IMR-90 (cell line): ENCODE data around the gene GPER1. TPM values are rescaled to one million over a fixed set of nuclear protein-coding genes. Genes with fewer than 3 reads are reported as not detected.
A peak's percentile ranks its signal among the peaks of the same experiment; 100 is the strongest.

Source experiments
- ATAC-seq: fragments of 200-7000 bp; cut with Tn5 transposase; 2 replicates; pipeline ENCODE4 v1.9.1; 2020; ENCODE audit warnings: low read depth, mild to moderate bottlenecking, moderate library complexity
- BruUV-seq: library from RNA; stranded (reverse); fragments of 400-500 nt; replicated peaks from 2 replicates; lab custom pipeline; 2021; lab: Mats Ljungman, UMichigan
- CTCF ChIA-PET: fragments of 300-600 bp; formaldehyde crosslinking; extraction: SDS; loops from one replicate; lab custom pipeline; 2021; ENCODE audit warnings: antibody characterized with exemption; lab: Yijun Ruan, JAX
- POLR2A ChIA-PET: fragments of 300-600 bp; sonication (Branson Sonifier 250); formaldehyde crosslinking; loops from one replicate; lab custom pipeline; 2022; ENCODE audit warnings: antibody characterized with exemption; ENCODE audit not compliant: unreplicated experiment; lab: Charles Lee
- DNase-seq: peaks from one replicate; pipeline ENCODE4 v3.0.0; 2013
- H2AFZ ChIP-seq: replicated peaks from 2 replicates; pipeline ENCODE3; 2013; ENCODE audit warnings: low read length, mild to moderate bottlenecking; ENCODE audit not compliant: poor library complexity
- H2AK5ac ChIP-seq: 2 replicates; pipeline ENCODE4 v1.6.1; 2013; ENCODE audit warnings: low read depth, low read length, inconsistent platforms
- H2AK9ac ChIP-seq: replicated peaks from 2 replicates; pipeline ENCODE3; 2013; ENCODE audit warnings: mild to moderate bottlenecking, low read depth, low read length, moderate library complexity; ENCODE audit not compliant: poor library complexity
- H2BK120ac ChIP-seq: 2 replicates; pipeline ENCODE4 v1.6.1; 2013; ENCODE audit warnings: low read depth, low read length, inconsistent platforms
- H2BK15ac ChIP-seq: 3 replicates; pipeline ENCODE4 v1.6.1; 2013; ENCODE audit warnings: low read depth, low read length, inconsistent platforms
- H2BK20ac ChIP-seq: 2 replicates; pipeline ENCODE4 v1.6.1; 2013; ENCODE audit warnings: low read depth, mild to moderate bottlenecking, inconsistent platforms, low read length, moderate library complexity
- H2BK5ac ChIP-seq: 2 replicates; pipeline ENCODE4 v1.6.1; 2013; ENCODE audit warnings: mild to moderate bottlenecking, low read depth, low read length, inconsistent platforms; ENCODE audit not compliant: poor library complexity, severe bottlenecking
- H3K14ac ChIP-seq: replicated peaks from 2 replicates; pipeline ENCODE4 v1.6.1; 2013; ENCODE audit warnings: low read depth, low read length, inconsistent platforms
- H3K18ac ChIP-seq: 2 replicates; pipeline ENCODE4 v1.6.1; 2013; ENCODE audit warnings: low read depth, low read length, control low read depth
- H3K23ac ChIP-seq: 2 replicates; pipeline ENCODE4 v1.6.1; 2013; ENCODE audit warnings: low read depth, low read length, inconsistent platforms
- H3K27ac ChIP-seq: 2 replicates; pipeline ENCODE4 v1.5.1; 2013; ENCODE audit warnings: mild to moderate bottlenecking, control low read depth, low read length; ENCODE audit not compliant: insufficient read depth
- H3K27me3 ChIP-seq: 2 replicates; pipeline ENCODE4 v1.6.1; 2013; ENCODE audit warnings: low read length; ENCODE audit not compliant: control insufficient read depth, insufficient read depth
- H3K36me3 ChIP-seq: 2 replicates; pipeline ENCODE4 v1.6.1; 2013; ENCODE audit warnings: low read length, mixed read lengths; ENCODE audit not compliant: control insufficient read depth, insufficient read depth
- H3K4ac ChIP-seq: 2 replicates; pipeline ENCODE4 v1.6.1; 2013; ENCODE audit warnings: low read depth, low read length, inconsistent platforms
- H3K4me1 ChIP-seq: 2 replicates; pipeline ENCODE4 v1.6.1; 2013; ENCODE audit warnings: low read length, mixed read lengths; ENCODE audit not compliant: control insufficient read depth, insufficient read depth
- H3K4me2 ChIP-seq: 2 replicates; pipeline ENCODE4 v1.6.1; 2013; ENCODE audit warnings: low read depth, mild to moderate bottlenecking, control low read depth, low read length, moderate library complexity
- H3K4me3 ChIP-seq: 2 replicates; pipeline ENCODE4 v1.5.1; 2013; ENCODE audit warnings: low read depth, mild to moderate bottlenecking, control low read depth, low read length, moderate library complexity; ENCODE audit not compliant: insufficient read depth
- H3K56ac ChIP-seq: 2 replicates; pipeline ENCODE4 v1.6.1; 2013; ENCODE audit warnings: low read length, inconsistent platforms; ENCODE audit not compliant: insufficient read depth; ENCODE audit errors: extremely low read depth
- H3K79me1 ChIP-seq, 2 experiments: 2 replicates each; pipeline ENCODE4 v1.6.1; 2013; ENCODE audit warnings: low read length in 2 of 2, inconsistent platforms in 1 of 2, low read depth in 1 of 2
- H3K9ac ChIP-seq: 2 replicates; pipeline ENCODE4 v1.6.1; 2013; ENCODE audit warnings: low read depth, low read length, control low read depth
- H3K9me1 ChIP-seq: 2 replicates; pipeline ENCODE4 v1.6.1; 2013; ENCODE audit warnings: low read length, inconsistent platforms; ENCODE audit not compliant: insufficient read depth
- H3K9me3 ChIP-seq: 2 replicates; pipeline ENCODE4 v1.6.1; 2013; ENCODE audit warnings: low read length; ENCODE audit not compliant: control insufficient read depth, insufficient read depth
- H4K20me1 ChIP-seq: 2 replicates; pipeline ENCODE4 v1.6.1; 2013; ENCODE audit warnings: low read length, inconsistent platforms; ENCODE audit not compliant: insufficient read depth
- H4K5ac ChIP-seq: 2 replicates; pipeline ENCODE4 v1.6.1; 2013; ENCODE audit warnings: mild to moderate bottlenecking, low read depth, low read length, control low read depth
- H4K8ac ChIP-seq, 2 experiments: 2 replicates each; pipeline ENCODE4 v1.6.1; 2013; ENCODE audit warnings: low read depth in 2 of 2, low read length in 2 of 2, control low read depth in 1 of 2, inconsistent platforms in 1 of 2
- H4K91ac ChIP-seq: 2 replicates; pipeline ENCODE4 v1.6.1; 2013; ENCODE audit warnings: low read depth, low read length, inconsistent platforms; ENCODE audit not compliant: insufficient read depth
- BHLHE40 ChIP-seq: fragments of 150-350 bp; IDR thresholded peaks from 2 replicates; pipeline ENCODE4 v1.6.1; 2016; ENCODE audit warnings: mild to moderate bottlenecking, low read depth, low read length
- CEBPB ChIP-seq: IDR thresholded peaks from 2 replicates; pipeline ENCODE4 v1.6.1; 2012; ENCODE audit warnings: low read depth, low read length, improper control_type of control experiment
- CHD1 ChIP-seq: IDR thresholded peaks from 2 replicates; pipeline ENCODE4 v1.6.1; 2012; ENCODE audit warnings: low read depth, low read length, improper control_type of control experiment
- FOS ChIP-seq: fragments of 150-350 bp; IDR thresholded peaks from 2 replicates; pipeline ENCODE4 v1.6.1; 2016; ENCODE audit warnings: low read depth, low read length
- MAZ ChIP-seq: IDR thresholded peaks from 2 replicates; pipeline ENCODE4 v1.6.1; 2012; ENCODE audit warnings: low read depth, mild to moderate bottlenecking, low read length, improper control_type of control experiment, moderate library complexity, borderline replicate concordance
- MXI1 ChIP-seq: IDR thresholded peaks from 2 replicates; pipeline ENCODE4 v1.6.1; 2012; ENCODE audit warnings: low read depth, mild to moderate bottlenecking, low read length, moderate library complexity, borderline replicate concordance
- NFE2L2 ChIP-seq: fragments of 150-350 bp; IDR thresholded peaks from 2 replicates; pipeline ENCODE4 v1.6.1; 2016; ENCODE audit warnings: low read depth, mild to moderate bottlenecking, low read length
- POLR2A ChIP-seq: IDR thresholded peaks from 2 replicates; pipeline ENCODE4 v1.6.1; 2012; ENCODE audit warnings: mild to moderate bottlenecking, low read depth, low read length
- RCOR1 ChIP-seq: IDR thresholded peaks from 2 replicates; pipeline ENCODE4 v1.6.1; 2012; ENCODE audit warnings: mild to moderate bottlenecking, low read length, improper control_type of control experiment; ENCODE audit not compliant: insufficient replicate concordance
- RFX5 ChIP-seq: IDR thresholded peaks from 2 replicates; pipeline ENCODE4 v1.8.0; 2012; ENCODE audit warnings: low read depth, mild to moderate bottlenecking, low read length, moderate library complexity
- SMC3 ChIP-seq: fragments of 150-350 bp; IDR thresholded peaks from 2 replicates; pipeline ENCODE4 v1.6.1; 2016; ENCODE audit warnings: low read depth, mild to moderate bottlenecking, antibody characterized with exemption, low read length, moderate library complexity
- WGBS, 2 experiments: methylation state at CpG; one replicate each; pipeline versions ENCODE4 v1.1.5 to v1.1.7; 2013; ENCODE audit warnings: missing lambda C conversion rate in 2 of 2; ENCODE audit not compliant: insufficient read length in 1 of 2; ENCODE audit errors: extremely low coverage in 2 of 2; 5-methylcytosine and 5-hydroxymethylcytosine counted together
- dilution Hi-C: fragments of 300-500 bp; cut with HindIII; formaldehyde crosslinking; loops from one replicate; pipeline ENCODE4 v1.14.3; 2018; ENCODE audit warnings: low sequenced_read_pairs; ENCODE audit not compliant: unreplicated experiment
- in situ Hi-C: fragments of 300-500 bp; cut with MboI; formaldehyde crosslinking; loops from 3 replicates; pipeline ENCODE4 v1.14.3; 2019; ENCODE audit warnings: low sequenced_read_pairs, inconsistent platforms, mixed read lengths
- intact Hi-C: fragments of 100-400 bp; cut with micrococcal nuclease; formaldehyde crosslinking; loops from 2 replicates; pipeline ENCODE4 v1.10.0; 2022
- polyA plus RNA-seq, 3 experiments: library from polyadenylated mRNA; depleted of rRNA; stranded (reverse); fragments of >200 nt; gene quantifications; 2 replicates each; pipeline ENCODE4 v1.2.3, GENCODE V29; 2012; ENCODE audit warnings: low replicate concordance in 1 of 3
- total RNA-seq: library from RNA; depleted of rRNA; stranded (reverse); fragments of >200 nt; gene quantifications from 2 replicates; pipeline ENCODE4 v1.2.3, GENCODE V29; 2012
- TF ChIP-seq, protein P1 (sequence below): conservative IDR thresholded peaks from 2 replicates; pipeline ENCODE4 v1.5.1; 2012; ENCODE audit warnings: mild to moderate bottlenecking, low read depth, low read length, improper control_type of control experiment
- TF ChIP-seq, protein P2 (sequence below): fragments of 150-350 bp; IDR thresholded peaks from 2 replicates; pipeline ENCODE4 v1.6.1; 2017; ENCODE audit warnings: mild to moderate bottlenecking, antibody characterized with exemption, low read length, low read depth
- TF ChIP-seq, protein P3 (sequence below): fragments of 150-350 bp; IDR thresholded peaks from 2 replicates; pipeline ENCODE4 v1.6.1; 2016; ENCODE audit warnings: low read depth, mild to moderate bottlenecking, low read length, moderate library complexity, borderline replicate concordance

Gene GPER1
- total and polyA plus RNA-seq, 2 of the 4 experiments (the other 2 are of a cell fraction), result 2.0 to 5.8 TPM

DNA sequence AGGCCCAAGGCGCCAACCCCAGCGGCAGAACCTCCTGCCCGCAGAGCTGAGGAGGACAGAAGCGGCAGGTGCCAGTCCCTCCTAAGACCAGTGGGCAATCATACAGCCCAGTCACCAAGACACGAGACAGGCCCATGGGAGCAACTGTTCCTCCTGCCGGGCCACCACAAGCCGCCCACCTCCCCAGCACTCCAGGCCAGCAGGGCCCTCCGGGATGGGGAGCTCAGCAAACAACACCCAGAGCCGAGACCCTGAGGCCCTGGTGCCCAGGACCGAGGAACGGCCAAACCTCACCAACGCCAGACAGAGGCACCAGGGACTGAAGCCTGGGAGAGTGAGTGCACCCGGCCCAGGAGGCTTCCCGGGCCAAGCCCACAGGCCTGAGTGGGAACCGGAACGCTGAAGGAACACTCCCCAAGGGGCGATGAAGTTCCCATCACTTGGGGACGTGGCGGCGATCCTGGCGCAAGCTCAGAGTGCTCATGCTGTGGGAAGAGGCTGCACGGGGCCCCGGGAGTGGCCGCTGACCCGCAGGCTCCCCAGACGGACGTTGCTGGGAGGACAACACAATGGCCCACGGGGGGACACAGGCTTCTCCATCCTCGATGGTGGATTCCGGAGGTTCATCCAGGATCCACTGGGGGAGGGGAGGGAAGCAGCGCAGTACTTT lies 35.1 kb downstream of the GPER1 start:
- 82% methylated on average over 22 of the region's 31 CpGs; no CpG with 5 or more reads in 1 of the 2 experiments for WGBS, 2 experiments
- no peak overlapping the region for H3K14ac ChIP-seq
- ChIA-PET POLR2A (no interaction called here), CTCF (interaction anchor here (0.6 to 2.2 kb wide), 5 partner anchors 8 to 61 kb away, joined by 3 to 8 read pairs (median 4); a partner anchor contains a TSS)
- peaks cover 3% of the 10 kb centered on the region for H3K4me1 ChIP-seq
- in situ Hi-C loops (no loop called here), dilution Hi-C loops (no loop called here), intact Hi-C loops (loop anchor here (2.0 kb wide), 2 partner anchors 36 to 130 kb away; no protein-coding TSS in a partner anchor)
- BruUV-seq, result no TSS peak
- H3K4me3 ChIP-seq, result no peak overlapping the region
- H2AK5ac ChIP-seq, result no peak overlapping the region
- H3K27me3 ChIP-seq, result no peaks in the 10 kb centered on the region
- DNase-seq (no peak), ATAC-seq (no peak)
- no peak overlapping the region for H4K8ac ChIP-seq
- H3K9me3 ChIP-seq, result no peaks in the 10 kb centered on the region
- H2BK15ac ChIP-seq, result no peak overlapping the region
- H2AK9ac ChIP-seq, result no peak overlapping the region
- no peak overlapping the region for H3K56ac ChIP-seq
- H3K4me2 ChIP-seq, result no peak overlapping the region
- peaks cover 4% of the 10 kb centered on the region; the same call in 1 of the 2 replicates for H3K36me3 ChIP-seq
- H3K9ac ChIP-seq, result no peak overlapping the region
- peaks cover 0 to 39% of the 10 kb centered on the region in 2 experiments; a peak in 3 of 4 replicates for H3K79me1 ChIP-seq
- peak overlapping the region; percentile 17 for H2AFZ ChIP-seq
- no peak overlapping the region for H4K5ac ChIP-seq
- H2BK20ac ChIP-seq, result no peak overlapping the region
- no peak overlapping the region for H4K91ac ChIP-seq
- no peaks in the 10 kb centered on the region for H4K20me1 ChIP-seq
- no peak overlapping the region for H2BK5ac ChIP-seq
- H3K23ac ChIP-seq, result no peak overlapping the region
- TF ChIP-seq RCOR1 (no peak), NFE2L2 (no peak), CEBPB (no peak), POLR2A (no peak), MXI1 (no peak), CHD1 (no peak), FOS (no peak), MAZ (no peak), BHLHE40 (no peak), SMC3 (no peak), RFX5 (no peak)
- TF ChIP-seq, protein P1, sequence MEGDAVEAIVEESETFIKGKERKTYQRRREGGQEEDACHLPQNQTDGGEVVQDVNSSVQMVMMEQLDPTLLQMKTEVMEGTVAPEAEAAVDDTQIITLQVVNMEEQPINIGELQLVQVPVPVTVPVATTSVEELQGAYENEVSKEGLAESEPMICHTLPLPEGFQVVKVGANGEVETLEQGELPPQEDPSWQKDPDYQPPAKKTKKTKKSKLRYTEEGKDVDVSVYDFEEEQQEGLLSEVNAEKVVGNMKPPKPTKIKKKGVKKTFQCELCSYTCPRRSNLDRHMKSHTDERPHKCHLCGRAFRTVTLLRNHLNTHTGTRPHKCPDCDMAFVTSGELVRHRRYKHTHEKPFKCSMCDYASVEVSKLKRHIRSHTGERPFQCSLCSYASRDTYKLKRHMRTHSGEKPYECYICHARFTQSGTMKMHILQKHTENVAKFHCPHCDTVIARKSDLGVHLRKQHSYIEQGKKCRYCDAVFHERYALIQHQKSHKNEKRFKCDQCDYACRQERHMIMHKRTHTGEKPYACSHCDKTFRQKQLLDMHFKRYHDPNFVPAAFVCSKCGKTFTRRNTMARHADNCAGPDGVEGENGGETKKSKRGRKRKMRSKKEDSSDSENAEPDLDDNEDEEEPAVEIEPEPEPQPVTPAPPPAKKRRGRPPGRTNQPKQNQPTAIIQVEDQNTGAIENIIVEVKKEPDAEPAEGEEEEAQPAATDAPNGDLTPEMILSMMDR, result no peak
- TF ChIP-seq, protein P2, sequence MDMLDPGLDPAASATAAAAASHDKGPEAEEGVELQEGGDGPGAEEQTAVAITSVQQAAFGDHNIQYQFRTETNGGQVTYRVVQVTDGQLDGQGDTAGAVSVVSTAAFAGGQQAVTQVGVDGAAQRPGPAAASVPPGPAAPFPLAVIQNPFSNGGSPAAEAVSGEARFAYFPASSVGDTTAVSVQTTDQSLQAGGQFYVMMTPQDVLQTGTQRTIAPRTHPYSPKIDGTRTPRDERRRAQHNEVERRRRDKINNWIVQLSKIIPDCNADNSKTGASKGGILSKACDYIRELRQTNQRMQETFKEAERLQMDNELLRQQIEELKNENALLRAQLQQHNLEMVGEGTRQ, result no peak
- TF ChIP-seq, protein P3, sequence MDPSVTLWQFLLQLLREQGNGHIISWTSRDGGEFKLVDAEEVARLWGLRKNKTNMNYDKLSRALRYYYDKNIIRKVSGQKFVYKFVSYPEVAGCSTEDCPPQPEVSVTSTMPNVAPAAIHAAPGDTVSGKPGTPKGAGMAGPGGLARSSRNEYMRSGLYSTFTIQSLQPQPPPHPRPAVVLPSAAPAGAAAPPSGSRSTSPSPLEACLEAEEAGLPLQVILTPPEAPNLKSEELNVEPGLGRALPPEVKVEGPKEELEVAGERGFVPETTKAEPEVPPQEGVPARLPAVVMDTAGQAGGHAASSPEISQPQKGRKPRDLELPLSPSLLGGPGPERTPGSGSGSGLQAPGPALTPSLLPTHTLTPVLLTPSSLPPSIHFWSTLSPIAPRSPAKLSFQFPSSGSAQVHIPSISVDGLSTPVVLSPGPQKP, result no peak
- H3K4ac ChIP-seq, result no peak overlapping the region
- H3K18ac ChIP-seq, result no peak overlapping the region
- no peak overlapping the region for H3K27ac ChIP-seq
- H3K9me1 ChIP-seq, result no peaks in the 10 kb centered on the region
- no peak overlapping the region for H2BK120ac ChIP-seq
